HG02763 (cell line): Measurements from ENCODE around the gene IRX4.

ENCODE experiments used
- ATAC-seq: cut with Tn5 transposase; IDR thresholded peaks from one replicate; pipeline ENCODE4 v1.9.1; 2021; ENCODE audit warnings: mild to moderate bottlenecking, moderate library complexity; ENCODE audit not compliant: unreplicated experiment

IRX4 gene

GRCh38 chr5:1892685-1893445, 10.1 kb upstream of the IRX4 start:
- no peak for ATAC-seq

- ATAC-seq: no peak
These were observed 9.5 kb upstream of the IRX4 start for GRCh38 chr5:1892211-1892610.

DNA sequence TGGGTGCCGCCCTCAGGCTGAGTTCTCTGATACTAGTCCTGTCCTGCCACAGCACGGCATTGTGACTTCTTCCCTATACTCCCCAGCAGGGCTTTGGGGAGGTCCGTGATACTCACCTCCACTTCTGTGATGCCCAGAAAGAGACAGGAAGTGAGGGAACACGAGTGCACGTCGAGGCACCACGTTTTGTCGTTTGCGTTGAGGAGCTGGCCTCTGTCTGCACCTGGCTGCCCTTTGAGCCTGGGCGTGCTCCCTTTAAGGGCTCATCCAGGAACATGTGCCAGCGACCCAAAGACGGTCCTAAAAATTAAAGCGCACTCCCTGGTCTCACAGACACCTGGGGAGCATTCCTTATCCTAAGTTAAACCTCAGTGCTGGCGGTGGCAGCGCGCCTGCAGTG, 8.7 kb upstream of the IRX4 start:
- ATAC-seq: no peak

DNA sequence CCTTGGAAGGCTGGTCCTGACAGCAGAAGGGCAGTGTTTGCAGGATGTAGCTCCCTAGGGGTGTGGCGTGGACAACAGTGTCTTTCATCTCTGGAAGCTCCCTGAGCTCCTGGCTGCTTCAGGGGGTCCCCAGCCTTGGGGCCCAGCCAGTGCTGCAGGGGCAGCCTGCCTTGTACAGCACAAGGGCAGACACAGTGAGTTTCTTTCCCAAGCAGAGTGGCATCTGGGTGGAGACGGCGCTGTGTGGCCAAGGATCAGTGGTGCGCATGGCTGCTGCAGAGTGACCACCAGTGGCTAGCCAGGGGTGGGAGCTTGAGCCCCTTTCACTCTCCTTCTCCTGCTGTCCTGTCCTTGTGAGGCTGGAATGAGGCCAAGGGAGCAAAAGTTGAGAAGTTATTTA, 7.6 kb upstream of the IRX4 start:
- ATAC-seq: no peak

DNA sequence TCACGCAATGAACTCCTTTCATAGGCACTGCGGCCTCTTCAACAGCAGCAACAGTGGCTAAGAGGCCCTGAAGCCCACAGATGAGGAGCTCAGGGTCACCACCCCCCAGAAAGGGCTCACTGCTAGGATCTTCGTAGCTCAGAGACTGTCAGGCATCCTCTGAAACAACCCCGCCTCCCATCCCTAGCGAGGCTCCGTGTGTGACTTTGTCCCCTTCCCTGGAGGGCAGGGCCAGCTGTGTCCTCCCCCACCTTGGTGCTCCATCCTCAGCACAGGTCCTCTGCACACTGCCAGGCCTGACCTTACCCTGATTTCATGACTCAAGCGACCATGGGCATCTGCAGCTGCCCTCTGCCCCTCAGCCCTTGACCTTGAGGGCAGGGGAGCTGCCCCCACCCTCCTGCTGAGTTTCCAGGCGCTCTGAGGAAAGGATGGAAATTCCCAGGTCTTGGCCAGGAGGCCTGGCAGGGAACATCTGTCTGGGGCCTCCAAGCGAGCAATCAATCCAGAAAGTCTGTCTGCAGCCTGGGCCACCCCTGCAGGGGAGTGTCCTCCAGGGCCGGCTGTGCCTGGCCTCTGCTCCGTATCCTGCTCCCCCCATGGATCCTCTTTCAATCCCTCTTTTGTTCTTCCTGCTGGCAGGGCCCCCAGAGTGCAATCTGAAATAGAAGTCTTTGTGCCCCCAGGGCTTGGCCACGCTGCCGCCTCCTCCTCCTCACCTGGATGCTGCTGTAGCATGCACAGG, 6.8 kb upstream of the IRX4 start:
- ATAC-seq: no peak

GRCh38 chr5:1888541-1889251, 6.0 kb upstream of the IRX4 start:
- no peak for ATAC-seq

DNA sequence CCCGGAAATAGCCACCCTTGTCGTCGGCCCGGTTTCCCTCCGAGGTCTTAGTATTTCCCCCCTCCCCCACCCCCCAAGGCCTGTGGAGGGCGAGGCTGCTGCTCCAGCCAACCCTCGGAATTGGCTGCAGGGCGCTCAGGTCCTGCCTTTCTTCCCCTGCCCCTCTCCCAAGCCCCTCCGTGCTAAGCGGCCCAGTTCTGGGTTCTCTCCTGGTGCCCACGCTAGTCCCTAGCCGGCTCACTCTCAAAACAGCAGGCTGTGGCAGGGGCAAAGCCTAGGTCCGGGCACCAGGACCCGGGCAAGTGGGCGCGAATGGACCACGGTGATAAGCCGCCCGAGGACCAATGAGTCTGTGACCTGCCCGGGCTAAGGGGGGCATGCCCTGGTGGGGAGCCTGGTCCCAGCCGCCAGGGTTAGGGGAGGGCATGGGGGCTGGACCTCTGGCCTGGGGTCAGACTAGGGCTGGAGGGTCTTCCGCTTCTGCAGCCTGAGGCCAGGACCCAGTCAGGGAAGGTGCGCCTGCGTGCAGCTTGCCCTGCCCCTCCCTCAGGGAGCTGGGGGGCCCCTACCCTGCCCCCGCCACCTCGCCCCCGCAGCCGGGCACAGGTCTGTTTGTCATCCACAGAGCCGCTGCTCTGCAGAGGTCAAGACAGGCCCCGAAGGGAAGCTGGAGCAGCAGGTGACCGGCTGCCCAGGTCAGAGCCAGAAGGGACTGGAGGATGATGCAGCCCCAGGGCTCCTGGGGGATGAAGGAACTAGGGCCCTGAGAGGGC, 5.0 kb upstream of the IRX4 start:
- ATAC-seq: no peak

DNA sequence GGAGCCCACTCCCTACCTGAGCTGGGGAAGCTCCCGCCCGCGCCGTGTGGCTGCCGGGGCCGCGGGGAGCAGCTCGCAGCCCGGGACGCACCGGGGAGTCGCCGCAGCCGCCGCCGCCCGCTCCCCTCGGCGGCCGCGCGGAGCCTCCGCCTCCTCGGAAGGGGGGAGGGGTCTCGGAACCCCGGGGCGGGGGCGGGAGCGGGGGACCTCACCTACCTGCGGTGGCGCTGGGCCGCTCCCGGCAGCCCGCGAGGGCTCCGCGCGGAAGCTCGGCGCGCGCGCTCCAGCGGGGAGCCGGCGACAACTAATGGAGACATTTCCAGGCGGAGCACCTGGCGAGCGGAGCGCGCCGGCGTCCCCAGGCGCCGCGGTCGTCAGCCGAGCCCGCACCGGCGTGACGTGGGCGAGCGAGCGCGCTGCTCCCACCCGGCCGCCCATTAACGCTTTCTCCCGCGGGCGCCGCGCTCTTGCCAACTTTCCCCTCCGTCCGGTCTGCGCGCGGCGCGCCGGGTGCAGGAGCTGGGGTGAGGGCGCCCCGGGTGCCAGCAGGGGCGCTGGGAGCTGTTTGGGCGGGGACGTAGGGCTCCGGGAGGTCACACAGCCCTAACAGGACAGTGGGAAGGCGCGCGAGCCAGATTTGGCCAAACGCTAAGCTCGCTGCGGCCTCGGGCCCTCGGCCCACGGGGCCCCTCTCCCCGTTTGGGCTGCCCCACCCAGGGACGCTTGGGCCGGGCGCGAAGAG, 4.3 kb upstream of the IRX4 start:
- ATAC-seq: no peak

DNA sequence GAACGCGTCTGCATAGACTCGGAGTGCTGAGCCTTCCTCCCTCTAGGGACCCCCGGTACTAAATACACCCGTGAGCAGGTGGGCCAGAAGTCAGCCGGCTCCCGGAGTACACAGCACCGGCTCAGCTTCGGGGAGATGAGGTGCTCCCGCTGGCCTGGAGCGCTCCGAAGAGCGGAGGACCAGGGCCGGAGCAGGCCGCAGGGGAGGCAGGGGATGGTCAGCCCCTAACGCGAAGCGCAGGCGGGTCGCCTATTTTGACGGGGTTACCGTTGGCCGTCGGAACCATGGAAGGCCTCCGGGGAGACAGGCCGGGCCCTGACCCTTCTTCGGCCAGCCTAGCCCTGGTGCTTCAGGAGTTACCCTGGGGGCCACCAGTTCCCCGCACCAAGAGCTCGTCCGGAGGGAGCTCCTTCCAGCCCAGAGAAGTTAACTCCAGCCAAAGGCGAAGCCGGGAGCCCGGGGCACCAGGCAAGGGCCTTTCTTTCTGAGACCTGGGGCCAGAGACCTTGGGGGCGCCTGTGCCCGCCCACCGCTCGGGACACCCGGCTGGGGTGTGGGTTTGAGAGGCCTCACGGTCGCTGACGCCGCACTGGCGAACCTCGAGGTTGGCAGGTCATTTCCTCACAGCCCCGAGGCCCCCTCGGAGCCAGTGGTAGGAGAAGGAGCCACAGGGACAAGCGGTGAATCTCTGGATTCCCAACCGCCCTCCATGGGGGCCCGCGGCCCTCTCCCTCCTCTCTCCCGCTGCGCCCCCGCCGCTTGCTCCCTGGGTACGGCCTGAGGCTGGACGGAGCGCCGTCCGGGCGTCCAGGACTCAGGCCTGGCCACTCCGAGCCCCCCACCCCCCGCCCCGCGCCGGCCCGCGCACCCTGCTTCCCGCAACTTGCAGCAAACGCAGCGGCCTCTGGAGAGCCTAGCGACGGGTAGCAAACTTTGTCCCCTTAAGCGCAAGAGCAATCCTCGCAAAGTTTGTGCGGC, 3.4 kb upstream of the IRX4 start:
- no peak for ATAC-seq

GRCh38 chr5:1885404-1885755, 2.7 kb upstream of the IRX4 start:
- no peak for ATAC-seq

- no peak for ATAC-seq
These were observed 2.1 kb upstream of the IRX4 start for GRCh38 chr5:1884678-1885403.

- no peak for ATAC-seq
These were observed 1.4 kb upstream of the IRX4 start for GRCh38 chr5:1883925-1884677.

DNA sequence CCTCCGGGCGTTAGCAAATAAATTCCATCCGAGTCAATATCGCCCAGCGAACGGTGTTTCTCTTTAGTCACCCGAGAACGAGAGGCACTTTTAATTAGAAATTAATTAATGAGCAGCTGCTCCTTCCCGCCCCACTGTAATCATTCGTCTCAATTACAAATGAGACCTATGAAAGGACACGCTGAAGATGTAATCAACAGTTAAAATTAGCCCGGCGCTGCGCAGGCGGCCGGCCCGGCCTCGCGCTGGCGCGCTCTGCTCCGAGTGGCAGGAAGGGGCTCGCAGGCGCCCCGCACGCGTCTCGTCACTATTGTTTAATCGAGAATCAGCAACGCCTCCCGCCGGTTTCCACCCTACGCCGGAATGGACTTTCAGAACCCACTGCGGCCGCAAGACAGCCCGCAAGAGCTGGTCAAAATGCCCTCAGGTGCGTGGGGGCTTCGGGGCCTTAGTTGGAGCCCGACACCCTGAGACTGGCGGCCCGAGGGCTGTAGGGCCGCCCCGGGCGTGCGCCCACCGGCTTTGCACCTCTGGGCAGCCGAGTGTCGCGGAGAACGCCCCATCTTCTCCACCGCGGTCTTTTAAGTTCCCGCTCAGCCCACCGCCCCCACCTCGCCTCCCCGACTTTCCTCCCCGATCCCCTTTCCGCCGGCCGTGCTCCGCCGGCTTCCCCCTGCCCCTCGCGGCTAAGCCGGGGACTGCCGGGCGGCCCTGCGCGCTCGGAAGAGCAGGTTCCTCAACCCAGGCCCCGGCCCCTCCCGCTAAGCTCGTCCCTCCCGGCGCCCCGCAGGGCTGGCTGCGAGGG, 597 bp upstream of the IRX4 start:
- ATAC-seq: no peak

GRCh38 chr5:1881731-1882336, 891 bp downstream of the IRX4 start:
- no peak for ATAC-seq

DNA sequence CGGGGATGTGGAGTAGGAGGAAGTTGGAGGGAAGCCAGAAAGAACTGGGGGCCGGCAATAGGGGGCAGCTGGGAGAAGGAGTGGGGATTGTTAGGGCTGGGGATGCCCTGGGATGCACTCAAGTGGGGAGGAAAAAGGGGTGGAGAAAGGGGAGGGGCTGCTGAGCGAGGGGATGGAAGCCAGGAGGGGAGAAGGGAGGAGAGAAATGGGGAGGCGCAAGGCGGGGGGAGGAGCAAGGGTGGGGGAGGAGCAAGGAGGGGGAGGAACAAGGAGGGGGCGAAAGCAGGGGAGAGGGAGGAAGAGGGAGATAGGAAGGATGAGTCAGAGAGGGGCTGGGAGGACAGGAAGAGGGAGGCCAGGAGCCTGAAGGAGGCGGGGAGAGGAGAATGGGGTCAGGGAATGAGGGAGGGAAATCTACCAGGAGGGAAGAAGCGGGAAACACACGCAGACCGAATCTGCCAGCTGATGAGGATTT, 1.6 kb downstream of the IRX4 start:
- no peak for ATAC-seq

GRCh38 chr5:1880377-1881025, 2.2 kb downstream of the IRX4 start:
- no peak for ATAC-seq
